ENCODE results near the gene TRIM33. TPM values are rescaled to one million over a fixed set of nuclear protein-coding genes. Genes with fewer than 3 reads are reported as not detected.

Gene TRIM33
- total and polyA plus RNA-seq, 10 of the 15 experiments (the other 5 are each of a cell fraction or from before 2014, with no cell fraction given) = 9.0 to 40.3 (median 22.0) TPM

- TF ChIP-seq ZNF24 (IDR thresholded peaks at IDR 0.05) = no peak
- no peak for TF ChIP-seq ZNF274 (IDR thresholded peaks at IDR 0.05; ENCODE audit: insufficient read depth, insufficient read length)
- no peak for TF ChIP-seq SUPT20H (IDR thresholded peaks at IDR 0.05; ENCODE audit: borderline replicate concordance, control insufficient read depth, low read depth, low read length)
These were observed 37.2 kb downstream of the TRIM33 start (continued) for GRCh38 chr1:114473796-114474195.

GRCh38 chr1:114472408-114472807, 38.6 kb downstream of the TRIM33 start:
- 79% methylated on average over 3 of the region's 3 CpGs for WGBS (ENCODE audit: insufficient coverage, insufficient replicate concordance, low lambda C conversion rate, missing lambda C conversion rate)
- in situ Hi-C loops (cut with MboI) = no loop called here
- BruUV-seq (replicated peaks) = no TSS peak

GRCh38 chr1:114470681-114471080, 40.3 kb downstream of the TRIM33 start:
- H2AFZ ChIP-seq (ENCODE audit: control insufficient read depth, low read depth, low read length) = no peak overlapping the region
- ChIA-PET RAD21 (ENCODE audit: unreplicated experiment) (no interaction called here), CTCF (no interaction called here), POLR2A (interaction anchor here (0.5 to 1.3 kb wide), 2 partner anchors 20 to 25 kb away, joined by 3 to 4 read pairs; no protein-coding TSS in a partner anchor), SMC1A (ENCODE audit: uncharacterized antibody, unreplicated experiment) (no interaction called here)
- no peak overlapping the region for H3K9ac ChIP-seq (ENCODE audit: control insufficient read depth, insufficient read depth, low read length)
- H3K4me2 ChIP-seq (ENCODE audit: control insufficient read depth, insufficient read depth) = no peak overlapping the region
- no peak overlapping the region for H3K4me3 ChIP-seq
- DNase-seq (ENCODE audit: low read depth, low spot score) (no peak), FAIRE-seq (no peak), ATAC-seq (no peak)
- no peaks in the 10 kb centered on the region for H4K20me1 ChIP-seq (ENCODE audit: control insufficient read depth, insufficient read depth)
- no peaks in the 10 kb centered on the region; a peak in 2 of 4 replicates for H3K36me3 ChIP-seq (ENCODE audit: control insufficient read depth in 2 of 2, insufficient read depth in 2 of 2, low read length in 1 of 2)
- H3K4me1 ChIP-seq (ENCODE audit: control insufficient read depth, insufficient read depth, low read length) = peaks cover 12% of the 10 kb centered on the region
- H3K79me2 ChIP-seq (ENCODE audit: control insufficient read depth, insufficient read depth, low read length) = peaks cover 54% of the 10 kb centered on the region
- no peak overlapping the region for H3K27ac ChIP-seq (ENCODE audit: control insufficient read depth, insufficient read depth)
- no TSS peak for BruUV-seq (replicated peaks)
- in situ Hi-C loops (cut with MboI) (no loop called here), intact Hi-C loops (cut with micrococcal nuclease; ENCODE audit: unreplicated experiment) (no loop called here)
- no peaks in the 10 kb centered on the region for H3K27me3 ChIP-seq (replicated peaks in 1 of 2; ENCODE audit: control insufficient read depth in 2 of 2, insufficient read depth in 2 of 2, low read length in 1 of 2)
- no peaks in the 10 kb centered on the region; the same call in 2 of the 3 replicates for H3K9me3 ChIP-seq (replicated peaks; ENCODE audit: control insufficient read depth, insufficient read depth, low read length)
- WGBS (ENCODE audit: insufficient coverage, insufficient replicate concordance, low lambda C conversion rate, missing lambda C conversion rate) = 77% methylated on average over 5 of the region's 5 CpGs
- no peak for TF ChIP-seq SUZ12 (IDR thresholded peaks at IDR 0.05; ENCODE audit: unreplicated experiment)
- no peak for TF ChIP-seq NR2F1 (conservative IDR thresholded peaks at IDR 0.05)
- no peak for TF ChIP-seq MAX (IDR thresholded peaks at IDR 0.05; ENCODE audit: low read depth, low read length)
- TF ChIP-seq ZBED1 (IDR thresholded peaks at IDR 0.05; ENCODE audit: borderline replicate concordance) = no peak
- no peak for TF ChIP-seq RELA (IDR thresholded peaks at IDR 0.05; ENCODE audit: borderline replicate concordance, partially characterized antibody)
- no peak for TF ChIP-seq YY1 (IDR thresholded peaks at IDR 0.05; ENCODE audit: low read depth, low read length)
- TF ChIP-seq ZNF622 (IDR thresholded peaks at IDR 0.05) = no peak
- no peak for TF ChIP-seq USF1 (IDR thresholded peaks at IDR 0.05; ENCODE audit: borderline replicate concordance, extremely low read length, insufficient read depth, low read depth, low read length)
- no peak for TF ChIP-seq IKZF1 (conservative IDR thresholded peaks at IDR 0.05)
- TF ChIP-seq TARDBP (IDR thresholded peaks at IDR 0.05; ENCODE audit: borderline replicate concordance) = no peak
- no peak for TF ChIP-seq EP300 (IDR thresholded peaks at IDR 0.05; ENCODE audit: borderline replicate concordance in 1 of 2, control insufficient read depth in 1 of 2, low read depth in 2 of 2, low read length in 2 of 2)

More at GRCh38 chr1:114472408-114472807, 38.6 kb downstream of the TRIM33 start:
- H3K9ac ChIP-seq (ENCODE audit: control insufficient read depth, insufficient read depth, low read length) = no peak overlapping the region
- no peaks in the 10 kb centered on the region; a peak in 1 of 4 replicates for H3K36me3 ChIP-seq (ENCODE audit: control insufficient read depth in 2 of 2, insufficient read depth in 2 of 2, low read length in 1 of 2)
- intact Hi-C loops (cut with micrococcal nuclease; ENCODE audit: unreplicated experiment) = no loop called here
- ChIA-PET SMC1A (ENCODE audit: uncharacterized antibody, unreplicated experiment) (no interaction called here), CTCF (interaction anchor here (0.7 kb wide), 1 partner anchor 805 kb away, joined by 3 read pairs; no protein-coding TSS in a partner anchor), RAD21 (ENCODE audit: unreplicated experiment) (no interaction called here), POLR2A (no interaction called here)
- ATAC-seq (no peak), FAIRE-seq (no peak), DNase-seq (ENCODE audit: low read depth, low spot score) (no peak)
- peaks cover 53% of the 10 kb centered on the region for H3K79me2 ChIP-seq (ENCODE audit: control insufficient read depth, insufficient read depth, low read length)
- H3K4me2 ChIP-seq (ENCODE audit: control insufficient read depth, insufficient read depth) = no peak overlapping the region
- H2AFZ ChIP-seq (ENCODE audit: control insufficient read depth, low read depth, low read length) = no peak overlapping the region
- no peaks in the 10 kb centered on the region; the same call in 2 of the 3 replicates for H3K9me3 ChIP-seq (replicated peaks; ENCODE audit: control insufficient read depth, insufficient read depth, low read length)
- H3K4me3 ChIP-seq = no peak overlapping the region
- H4K20me1 ChIP-seq (ENCODE audit: control insufficient read depth, insufficient read depth) = no peaks in the 10 kb centered on the region
- TF ChIP-seq PAX5 (IDR thresholded peaks at IDR 0.05; ENCODE audit: borderline replicate concordance, low read depth, low read length) (no peak), BMI1 (IDR thresholded peaks at IDR 0.05; ENCODE audit: borderline replicate concordance) (no peak), POLR2A (IDR thresholded peaks at IDR 0.05; ENCODE audit: low read depth, low read length) (no peak), NR2C1 (IDR thresholded peaks at IDR 0.05) (no peak), ETV6 (conservative IDR thresholded peaks at IDR 0.05 in 1 of 2, IDR thresholded peaks at IDR 0.05 in 1 of 2; ENCODE audit: borderline replicate concordance in 1 of 2, low read depth in 1 of 2) (no peak)
- no peak overlapping the region for H3K27ac ChIP-seq (ENCODE audit: control insufficient read depth, insufficient read depth)
- H3K27me3 ChIP-seq (replicated peaks in 1 of 2; ENCODE audit: control insufficient read depth in 2 of 2, insufficient read depth in 2 of 2, low read length in 1 of 2) = no peaks in the 10 kb centered on the region
- peaks cover 9% of the 10 kb centered on the region for H3K4me1 ChIP-seq (ENCODE audit: control insufficient read depth, insufficient read depth, low read length)
